Measurements from ENCODE around the gene ISG15. TPM values are rescaled to one million over a fixed set of nuclear protein-coding genes. Genes with fewer than 3 reads are reported as not detected.

The ISG15 gene
- total and polyA plus RNA-seq, 2 of the 13 experiments (the other 11 are each of a cell fraction or from before 2014, with no cell fraction given), result 42.1 to 54.9 TPM

DNA sequence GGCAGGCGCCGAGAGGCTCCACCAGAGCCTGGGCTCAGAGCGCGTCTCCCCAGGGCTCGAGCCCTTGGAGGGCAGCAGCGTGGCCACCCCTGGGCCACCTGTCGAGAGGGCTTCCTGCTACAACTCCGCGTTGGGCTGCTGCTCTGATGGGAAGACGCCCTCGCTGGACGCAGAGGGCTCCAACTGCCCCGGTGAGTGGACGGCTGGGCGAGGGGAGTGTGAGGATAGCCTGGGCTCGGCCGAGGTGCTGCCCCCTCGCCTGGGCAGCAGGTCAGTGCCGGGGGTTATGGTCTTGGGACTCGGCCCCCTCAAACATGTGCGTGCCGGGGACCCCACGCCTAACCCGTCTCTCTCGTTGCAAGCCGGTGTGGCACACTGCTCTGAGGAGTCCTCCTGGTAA lies 33.5 kb downstream of the ISG15 start:
- Histone ChIP-seq H3K9ac (ENCODE audit: insufficient read depth, low read depth, low read length) (no peak overlapping the region), H4K20me1 (ENCODE audit: insufficient read depth, low read length) (no peaks in the 10 kb centered on the region), H3K9me3 (ENCODE audit: low read length) (no peaks in the 10 kb centered on the region), H3K4me1 (ENCODE audit: insufficient read depth, low read length) (no peaks in the 10 kb centered on the region), H3K27ac (ENCODE audit: extremely low read length, insufficient read depth, low read length) (no peak overlapping the region), H2AFZ (ENCODE audit: low read length) (no peak overlapping the region), H3K79me2 (ENCODE audit: insufficient read depth, low read length) (no peaks in the 10 kb centered on the region), H3K4me2 (ENCODE audit: low read depth, low read length) (no peak overlapping the region), H3K27me3 (ENCODE audit: control insufficient read depth in 1 of 2, insufficient read depth in 2 of 2, low read length in 2 of 2) (no peaks in the 10 kb centered on the region), H3K4me3 (replicated peaks in 1 of 3; ENCODE audit: insufficient read depth in 1 of 3, low read depth in 2 of 3, low read length in 3 of 3) (no peak overlapping the region), H3K36me3 (replicated peaks in 1 of 2; ENCODE audit: control insufficient read depth in 1 of 2, insufficient read depth in 2 of 2, low read length in 2 of 2) (peaks cover 50 to 68% of the 10 kb centered on the region in 2 experiments; a peak in 4 of 5 replicates)
- intact Hi-C loops (cut with micrococcal nuclease; ENCODE audit: unreplicated experiment), result no loop called here
- peak; percentile 46 for TF ChIP-seq AGO2 (optimal IDR thresholded peaks at IDR 0.05; ENCODE audit: low read depth, low read length)
- TF ChIP-seq, protein P1, sequence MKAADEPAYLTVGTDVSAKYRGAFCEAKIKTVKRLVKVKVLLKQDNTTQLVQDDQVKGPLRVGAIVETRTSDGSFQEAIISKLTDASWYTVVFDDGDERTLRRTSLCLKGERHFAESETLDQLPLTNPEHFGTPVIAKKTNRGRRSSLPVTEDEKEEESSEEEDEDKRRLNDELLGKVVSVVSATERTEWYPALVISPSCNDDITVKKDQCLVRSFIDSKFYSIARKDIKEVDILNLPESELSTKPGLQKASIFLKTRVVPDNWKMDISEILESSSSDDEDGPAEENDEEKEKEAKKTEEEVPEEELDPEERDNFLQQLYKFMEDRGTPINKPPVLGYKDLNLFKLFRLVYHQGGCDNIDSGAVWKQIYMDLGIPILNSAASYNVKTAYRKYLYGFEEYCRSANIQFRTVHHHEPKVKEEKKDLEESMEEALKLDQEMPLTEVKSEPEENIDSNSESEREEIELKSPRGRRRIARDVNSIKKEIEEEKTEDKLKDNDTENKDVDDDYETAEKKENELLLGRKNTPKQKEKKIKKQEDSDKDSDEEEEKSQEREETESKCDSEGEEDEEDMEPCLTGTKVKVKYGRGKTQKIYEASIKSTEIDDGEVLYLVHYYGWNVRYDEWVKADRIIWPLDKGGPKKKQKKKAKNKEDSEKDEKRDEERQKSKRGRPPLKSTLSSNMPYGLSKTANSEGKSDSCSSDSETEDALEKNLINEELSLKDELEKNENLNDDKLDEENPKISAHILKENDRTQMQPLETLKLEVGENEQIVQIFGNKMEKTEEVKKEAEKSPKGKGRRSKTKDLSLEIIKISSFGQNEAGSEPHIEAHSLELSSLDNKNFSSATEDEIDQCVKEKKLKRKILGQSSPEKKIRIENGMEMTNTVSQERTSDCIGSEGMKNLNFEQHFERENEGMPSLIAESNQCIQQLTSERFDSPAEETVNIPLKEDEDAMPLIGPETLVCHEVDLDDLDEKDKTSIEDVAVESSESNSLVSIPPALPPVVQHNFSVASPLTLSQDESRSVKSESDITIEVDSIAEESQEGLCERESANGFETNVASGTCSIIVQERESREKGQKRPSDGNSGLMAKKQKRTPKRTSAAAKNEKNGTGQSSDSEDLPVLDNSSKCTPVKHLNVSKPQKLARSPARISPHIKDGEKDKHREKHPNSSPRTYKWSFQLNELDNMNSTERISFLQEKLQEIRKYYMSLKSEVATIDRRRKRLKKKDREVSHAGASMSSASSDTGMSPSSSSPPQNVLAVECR (CRISPR knock-in tag; IDR thresholded peaks at IDR 0.05; ENCODE audit: borderline replicate concordance), result no peak
- CTCF ChIA-PET (ENCODE audit: low intra/inter-chr PET ratio, low total read pairs), result no interaction called here
- POLR2A ChIA-PET, result no interaction called here
- 100% methylated on average over 13 of the region's 26 CpGs for WGBS (ENCODE audit: low lambda C conversion rate)
- no peak for ATAC-seq
- FAIRE-seq, result no peak
- BruUV-seq (replicated peaks), result no TSS peak
- DNase-seq (ENCODE audit: low spot score), result no peak
- in situ Hi-C loops (cut with HindIII; ENCODE audit: extremely low pct_ligation_motif_present, low pct_unique_long_range_greater_than_20kb), result no loop called here

DNA sequence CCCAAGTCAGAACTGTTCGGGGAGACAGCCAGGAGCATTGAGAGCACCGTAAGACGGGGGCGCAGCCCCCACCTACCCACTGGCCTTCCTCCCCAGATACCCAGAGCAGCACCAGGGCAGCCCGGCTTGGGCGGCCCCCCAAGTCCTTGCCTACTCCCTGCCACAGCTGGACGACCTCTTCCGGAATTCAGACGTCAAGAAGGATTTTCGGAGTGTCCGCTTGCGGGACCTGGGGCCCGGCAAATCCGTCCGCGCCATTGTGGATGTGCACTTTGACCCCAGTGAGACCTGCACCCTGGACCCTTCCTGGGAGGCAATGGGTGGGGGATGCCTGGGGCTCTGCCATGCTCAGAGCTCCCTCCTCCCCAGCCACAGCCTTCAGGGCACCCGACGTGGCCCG lies 34.1 kb downstream of the ISG15 start:
- no TSS peak for BruUV-seq (replicated peaks)
- Histone ChIP-seq H3K4me1 (ENCODE audit: insufficient read depth, low read length) (no peaks in the 10 kb centered on the region), H3K27ac (ENCODE audit: extremely low read length, insufficient read depth, low read length) (no peak overlapping the region), H3K36me3 (replicated peaks in 1 of 2; ENCODE audit: control insufficient read depth in 1 of 2, insufficient read depth in 2 of 2, low read length in 2 of 2) (peaks cover 53 to 68% of the 10 kb centered on the region in 2 experiments; a peak in 4 of 5 replicates), H4K20me1 (ENCODE audit: insufficient read depth, low read length) (no peaks in the 10 kb centered on the region), H3K27me3 (ENCODE audit: control insufficient read depth in 1 of 2, insufficient read depth in 2 of 2, low read length in 2 of 2) (no peaks in the 10 kb centered on the region), H3K4me3 (replicated peaks in 1 of 3; ENCODE audit: insufficient read depth in 1 of 3, low read depth in 2 of 3, low read length in 3 of 3) (no peak overlapping the region), H3K9ac (ENCODE audit: insufficient read depth, low read depth, low read length) (no peak overlapping the region), H2AFZ (ENCODE audit: low read length) (no peak overlapping the region), H3K9me3 (ENCODE audit: low read length) (no peaks in the 10 kb centered on the region), H3K4me2 (ENCODE audit: low read depth, low read length) (no peak overlapping the region), H3K79me2 (ENCODE audit: insufficient read depth, low read length) (no peaks in the 10 kb centered on the region)
- ATAC-seq, result no peak
- no peak for FAIRE-seq
- ChIA-PET POLR2A (no interaction called here), CTCF (ENCODE audit: low intra/inter-chr PET ratio, low total read pairs) (no interaction called here)
- in situ Hi-C loops (cut with HindIII; ENCODE audit: extremely low pct_ligation_motif_present, low pct_unique_long_range_greater_than_20kb) (no loop called here), intact Hi-C loops (cut with micrococcal nuclease; ENCODE audit: unreplicated experiment) (no loop called here)
- no CpG with 5 or more reads among the region's 19 CpGs for WGBS (ENCODE audit: low lambda C conversion rate)
- no peak for DNase-seq (ENCODE audit: low spot score)
- TF ChIP-seq, protein P2, sequence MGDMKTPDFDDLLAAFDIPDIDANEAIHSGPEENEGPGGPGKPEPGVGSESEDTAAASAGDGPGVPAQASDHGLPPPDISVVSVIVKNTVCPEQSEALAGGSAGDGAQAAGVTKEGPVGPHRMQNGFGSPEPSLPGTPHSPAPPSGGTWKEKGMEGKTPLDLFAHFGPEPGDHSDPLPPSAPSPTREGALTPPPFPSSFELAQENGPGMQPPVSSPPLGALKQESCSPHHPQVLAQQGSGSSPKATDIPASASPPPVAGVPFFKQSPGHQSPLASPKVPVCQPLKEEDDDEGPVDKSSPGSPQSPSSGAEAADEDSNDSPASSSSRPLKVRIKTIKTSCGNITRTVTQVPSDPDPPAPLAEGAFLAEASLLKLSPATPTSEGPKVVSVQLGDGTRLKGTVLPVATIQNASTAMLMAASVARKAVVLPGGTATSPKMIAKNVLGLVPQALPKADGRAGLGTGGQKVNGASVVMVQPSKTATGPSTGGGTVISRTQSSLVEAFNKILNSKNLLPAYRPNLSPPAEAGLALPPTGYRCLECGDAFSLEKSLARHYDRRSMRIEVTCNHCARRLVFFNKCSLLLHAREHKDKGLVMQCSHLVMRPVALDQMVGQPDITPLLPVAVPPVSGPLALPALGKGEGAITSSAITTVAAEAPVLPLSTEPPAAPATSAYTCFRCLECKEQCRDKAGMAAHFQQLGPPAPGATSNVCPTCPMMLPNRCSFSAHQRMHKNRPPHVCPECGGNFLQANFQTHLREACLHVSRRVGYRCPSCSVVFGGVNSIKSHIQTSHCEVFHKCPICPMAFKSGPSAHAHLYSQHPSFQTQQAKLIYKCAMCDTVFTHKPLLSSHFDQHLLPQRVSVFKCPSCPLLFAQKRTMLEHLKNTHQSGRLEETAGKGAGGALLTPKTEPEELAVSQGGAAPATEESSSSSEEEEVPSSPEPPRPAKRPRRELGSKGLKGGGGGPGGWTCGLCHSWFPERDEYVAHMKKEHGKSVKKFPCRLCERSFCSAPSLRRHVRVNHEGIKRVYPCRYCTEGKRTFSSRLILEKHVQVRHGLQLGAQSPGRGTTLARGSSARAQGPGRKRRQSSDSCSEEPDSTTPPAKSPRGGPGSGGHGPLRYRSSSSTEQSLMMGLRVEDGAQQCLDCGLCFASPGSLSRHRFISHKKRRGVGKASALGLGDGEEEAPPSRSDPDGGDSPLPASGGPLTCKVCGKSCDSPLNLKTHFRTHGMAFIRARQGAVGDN (CRISPR knock-in tag; IDR thresholded peaks at IDR 0.05), result peak; percentile 20
- TF ChIP-seq ZNF891 (CRISPR knock-in tag; IDR thresholded peaks at IDR 0.05), result no peak
- no peak for TF ChIP-seq FOXK1 (CRISPR knock-in tag; IDR thresholded peaks at IDR 0.05; ENCODE audit: borderline replicate concordance, low read depth)
- no peak for TF ChIP-seq HHEX (CRISPR knock-in tag; IDR thresholded peaks at IDR 0.05)
- no peak for TF ChIP-seq NFKBIZ (CRISPR knock-in tag; IDR thresholded peaks at IDR 0.05)
- no peak for TF ChIP-seq ZNF432 (CRISPR knock-in tag; IDR thresholded peaks at IDR 0.05; ENCODE audit: borderline replicate concordance)

Measured in HepG2 (cell line).